Neuronal stem cell (in vitro differentiated cells): Measurements from ENCODE around the gene FLYWCH1.

ENCODE experiments used
- DNase-seq: peaks from one replicate; pipeline ENCODE4 v3.0.0-alpha.2; 2013; ENCODE audit warnings: low spot score
- H2AFZ ChIP-seq: one replicate; pipeline ENCODE4 v1.6.1; 2013; ENCODE audit warnings: mild to moderate bottlenecking, low read length, inconsistent platforms
- H2AK5ac ChIP-seq: 2 replicates; pipeline ENCODE4 v1.6.1; 2013; ENCODE audit warnings: low read depth, mild to moderate bottlenecking, inconsistent platforms, low read length, moderate library complexity, mixed read lengths
- H2BK120ac ChIP-seq: 2 replicates; pipeline ENCODE4 v1.6.1; 2013; ENCODE audit warnings: low read depth, mild to moderate bottlenecking, inconsistent platforms, low read length, moderate library complexity, mixed read lengths
- H2BK12ac ChIP-seq: one replicate; pipeline ENCODE4 v1.6.1; 2013; ENCODE audit warnings: low read length, inconsistent platforms
- H2BK15ac ChIP-seq: 2 replicates; pipeline ENCODE4 v1.6.1; 2013; ENCODE audit warnings: mild to moderate bottlenecking, low read length, inconsistent platforms, mixed read lengths
- H2BK5ac ChIP-seq: one replicate; pipeline ENCODE4 v1.6.1; 2013; ENCODE audit warnings: inconsistent platforms, mild to moderate bottlenecking, low read length, moderate library complexity
- H3K14ac ChIP-seq: one replicate; pipeline ENCODE4 v1.6.1; 2013; ENCODE audit warnings: low read length, inconsistent platforms
- H3K18ac ChIP-seq: 2 replicates; pipeline ENCODE4 v1.6.1; 2013; ENCODE audit warnings: low read length, inconsistent platforms
- H3K23ac ChIP-seq: 2 replicates; pipeline ENCODE4 v1.6.1; 2013; ENCODE audit warnings: low read depth, mild to moderate bottlenecking, mixed read lengths, low read length, inconsistent platforms; ENCODE audit not compliant: poor library complexity
- H3K27ac ChIP-seq: replicated peaks from 3 replicates; pipeline ENCODE4 v1.5.1; 2013; ENCODE audit warnings: low read length, inconsistent platforms
- H3K27me3 ChIP-seq, 3 experiments: 2 replicates each; pipeline ENCODE4 v1.6.1; 2013; ENCODE audit warnings: low read length in 3 of 3, mild to moderate bottlenecking in 2 of 3, inconsistent platforms in 1 of 3, low read depth in 1 of 3, mixed read lengths in 1 of 3, moderate library complexity in 1 of 3; ENCODE audit not compliant: control insufficient read depth in 3 of 3, insufficient read depth in 3 of 3
- H3K36me3 ChIP-seq, 2 donors: replicated peaks in 1 of 2; 2 replicates each; pipeline ENCODE4 v1.6.1; 2013; ENCODE audit warnings: low read length in 2 of 2; ENCODE audit not compliant: control insufficient read depth in 2 of 2, insufficient read depth in 2 of 2
- H3K4ac ChIP-seq: 2 replicates; pipeline ENCODE4 v1.6.1; 2013; ENCODE audit warnings: inconsistent platforms, mild to moderate bottlenecking, low read length, moderate library complexity
- H3K4me1 ChIP-seq, 2 donors: 1 replicate in 1 of 2; 2 replicates in 1 of 2; pipeline ENCODE4 v1.6.1; 2013; ENCODE audit warnings: low read length in 2 of 2, low read depth in 1 of 2; ENCODE audit not compliant: control insufficient read depth in 2 of 2, insufficient read depth in 1 of 2
- H3K4me2 ChIP-seq: one replicate; pipeline ENCODE4 v1.6.1; 2013; ENCODE audit warnings: mild to moderate bottlenecking, low read length, inconsistent platforms; ENCODE audit not compliant: insufficient read depth, poor library complexity, severe bottlenecking
- H3K4me3 ChIP-seq, 2 donors: 2 replicates each; pipeline ENCODE4 v1.5.1; 2013; ENCODE audit warnings: low read length in 2 of 2, mild to moderate bottlenecking in 2 of 2, inconsistent platforms in 1 of 2, moderate library complexity in 1 of 2
- H3K79me1 ChIP-seq: one replicate; pipeline ENCODE4 v1.6.1; 2013; ENCODE audit warnings: low read depth, mild to moderate bottlenecking, inconsistent platforms, low read length, moderate library complexity
- H3K9ac ChIP-seq: one replicate; pipeline ENCODE4 v1.6.1; 2013; ENCODE audit warnings: mild to moderate bottlenecking, low read depth, low read length, inconsistent platforms; ENCODE audit not compliant: poor library complexity
- H3K9me3 ChIP-seq, 2 donors: replicated peaks in 1 of 2; 2 replicates each; pipeline versions ENCODE3 to v1.6.1; 2013; ENCODE audit warnings: low read length in 2 of 2, mild to moderate bottlenecking in 2 of 2, inconsistent platforms in 1 of 2, low read depth in 1 of 2, mixed read lengths in 1 of 2, moderate library complexity in 1 of 2; ENCODE audit not compliant: control insufficient read depth in 2 of 2, insufficient read depth in 1 of 2
- H4K8ac ChIP-seq: one replicate; pipeline ENCODE4 v1.6.1; 2013; ENCODE audit warnings: low read depth, mild to moderate bottlenecking, inconsistent platforms, low read length, moderate library complexity
- H4K91ac ChIP-seq: one replicate; pipeline ENCODE4 v1.6.1; 2013; ENCODE audit warnings: low read length, low read depth, mild to moderate bottlenecking, inconsistent platforms; ENCODE audit not compliant: poor library complexity
- WGBS, 2 donors: extraction: QIAGEN DNeasy Blood & Tissue Kit; methylation state at CpG; one replicate each; pipeline ENCODE4 v1.1.7; 2013; ENCODE audit warnings: missing lambda C conversion rate in 2 of 2, mixed read lengths in 1 of 2; ENCODE audit not compliant: insufficient read length in 2 of 2, insufficient replicate concordance in 1 of 2; ENCODE audit errors: extremely low coverage in 2 of 2; 5-methylcytosine and 5-hydroxymethylcytosine counted together

FLYWCH1 gene

GRCh38 chr16:2867661-2867986 is 44.1 kb upstream of the FLYWCH1 start:
- Histone ChIP-seq H2BK120ac (no peak overlapping the region), H3K23ac (no peak overlapping the region), H3K27me3 (peaks cover 3 to 27% (median 23%) of the 10 kb centered on the region in 3 experiments), H3K36me3 (no peaks in the 10 kb centered on the region), H3K4me3 (peak overlapping the region; percentile 59 to 80), H2AFZ (peak overlapping the region; percentile 98), H3K9ac (peak overlapping the region; percentile 32), H3K4me1 (peaks cover 0 to 3% of the 10 kb centered on the region in 2 donors), H3K9me3 (peaks cover 0 to 2% of the 10 kb centered on the region in 2 donors), H3K4me2 (peak overlapping the region; percentile 85), H3K4ac (no peak overlapping the region), H3K18ac (no peak overlapping the region), H3K79me1 (no peaks in the 10 kb centered on the region), H4K8ac (peak overlapping the region; percentile 72), H3K14ac (no peak overlapping the region), H2AK5ac (no peak overlapping the region), H2BK12ac (no peak overlapping the region), H2BK15ac (peak overlapping the region; percentile 69), H4K91ac (no peak overlapping the region), H2BK5ac (no peak overlapping the region), H3K27ac (no peak overlapping the region)
- DNase-seq, result no peak
- WGBS, 2 donors, result no CpG with 5 or more reads among the region's 8 CpGs

- peaks cover 3 to 27% (median 23%) of the 10 kb centered on the region in 3 experiments for H3K27me3 ChIP-seq
Measured at GRCh38 chr16:2867987-2868789, 43.5 kb upstream of the FLYWCH1 start.

GRCh38 chr16:2871926-2872325 is 39.8 kb upstream of the FLYWCH1 start:
- Histone ChIP-seq H2BK120ac (no peak overlapping the region), H2BK12ac (no peak overlapping the region), H3K14ac (no peak overlapping the region), H3K4ac (no peak overlapping the region), H2AFZ (peak overlapping the region; percentile 49), H3K9me3 (peaks cover 0 to 2% of the 10 kb centered on the region in 2 donors), H4K91ac (no peak overlapping the region), H2BK15ac (no peak overlapping the region), H3K4me1 (peaks cover 0 to 3% of the 10 kb centered on the region in 2 donors), H3K27ac (no peak overlapping the region), H3K27me3 (peaks cover 0 to 27% (median 9%) of the 10 kb centered on the region in 3 experiments), H3K9ac (no peak overlapping the region), H3K18ac (no peak overlapping the region), H3K4me3 (no peak overlapping the region), H3K23ac (no peak overlapping the region), H2BK5ac (no peak overlapping the region), H3K79me1 (no peaks in the 10 kb centered on the region), H3K36me3 (no peaks in the 10 kb centered on the region), H2AK5ac (no peak overlapping the region), H3K4me2 (no peak overlapping the region), H4K8ac (no peak overlapping the region)
- no CpG with 5 or more reads among the region's 6 CpGs for WGBS, 2 donors
- DNase-seq, result no peak

More at GRCh38 chr16:2867987-2868789, 43.5 kb upstream of the FLYWCH1 start:
- no peak overlapping the region for H2BK5ac ChIP-seq
- H3K23ac ChIP-seq, result peak overlapping the region; percentile 87
- H3K18ac ChIP-seq, result peak overlapping the region; percentile 94
- H4K8ac ChIP-seq, result peak overlapping the region; percentile 72
- no peak overlapping the region for H2BK120ac ChIP-seq
- peak; percentile 86 for DNase-seq
- WGBS, 2 donors, result no CpG with 5 or more reads among the region's 45 CpGs
- H4K91ac ChIP-seq, result no peak overlapping the region
- H3K4me2 ChIP-seq, result peak overlapping the region; percentile 85
- H3K4me1 ChIP-seq, result peaks cover 0 to 3% of the 10 kb centered on the region in 2 donors
- peak overlapping the region; percentile 69 for H2BK15ac ChIP-seq
- H3K14ac ChIP-seq, result no peak overlapping the region
- peak overlapping the region; percentile 87 for H3K9ac ChIP-seq
- peak overlapping the region; percentile 59 to 80 for H3K4me3 ChIP-seq
- H3K27ac ChIP-seq, result peak overlapping the region; percentile 35
- no peaks in the 10 kb centered on the region for H3K79me1 ChIP-seq
- H2AK5ac ChIP-seq, result no peak overlapping the region
- peaks cover 0 to 2% of the 10 kb centered on the region in 2 donors for H3K9me3 ChIP-seq
- no peak overlapping the region for H2BK12ac ChIP-seq
- H3K36me3 ChIP-seq, result no peaks in the 10 kb centered on the region
- no peak overlapping the region for H3K4ac ChIP-seq
- H2AFZ ChIP-seq, result peak overlapping the region; percentile 98

GRCh38 chr16:2874032-2874911 is 37.5 kb upstream of the FLYWCH1 start:
- Histone ChIP-seq H2BK12ac (no peak overlapping the region), H3K4me1 (no peaks in the 10 kb centered on the region), H3K23ac (no peak overlapping the region), H2AK5ac (peak overlapping the region; percentile 70), H2AFZ (peak overlapping the region; percentile 80), H3K14ac (no peak overlapping the region), H2BK120ac (no peak overlapping the region), H3K18ac (no peak overlapping the region), H3K79me1 (no peaks in the 10 kb centered on the region), H2BK5ac (no peak overlapping the region), H3K27ac (no peak overlapping the region), H3K4me3 (no peak overlapping the region), H3K36me3 (no peaks in the 10 kb centered on the region), H4K8ac (no peak overlapping the region), H2BK15ac (peak overlapping the region; percentile 81), H4K91ac (no peak overlapping the region), H3K9ac (no peak overlapping the region), H3K4ac (no peak overlapping the region), H3K27me3 (peaks cover 0 to 24% (median 9%) of the 10 kb centered on the region in 3 experiments), H3K9me3 (peaks cover 0 to 2% of the 10 kb centered on the region in 2 donors), H3K4me2 (no peak overlapping the region)
- no CpG with 5 or more reads among the region's 21 CpGs for WGBS, 2 donors
- DNase-seq, result no peak
